Measurements from ENCODE around the gene PITPNC1.
"Not testable (repeated sequence)": the region's sequence is repeated elsewhere in the genome, so short reads cannot be mapped to it uniquely, and the experiment has no call there.

The PITPNC1 gene

DNA sequence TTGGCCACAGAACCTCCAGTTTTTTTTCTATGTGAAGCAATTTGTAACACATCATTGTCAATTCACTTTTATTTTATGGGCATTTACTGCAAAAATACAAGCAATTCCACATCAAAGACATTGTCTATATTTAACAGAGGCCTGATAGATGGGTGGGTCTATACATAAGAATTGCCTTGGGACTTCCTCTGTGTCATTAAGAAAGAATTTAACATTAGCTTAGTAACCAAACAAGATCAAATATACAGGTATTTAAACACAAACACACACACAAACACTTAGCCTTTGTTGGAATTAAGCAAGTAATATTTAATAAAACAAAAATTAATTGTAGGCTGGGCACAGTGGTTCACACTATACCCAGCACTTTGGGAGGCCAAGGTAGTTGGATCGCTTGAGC, 4.3 kb upstream of the PITPNC1 start:
- no peak for DNase-seq

GRCh38 chr17:67374329-67375053, 2.6 kb upstream of the PITPNC1 start:
- DNase-seq: peak; percentile 94

DNA sequence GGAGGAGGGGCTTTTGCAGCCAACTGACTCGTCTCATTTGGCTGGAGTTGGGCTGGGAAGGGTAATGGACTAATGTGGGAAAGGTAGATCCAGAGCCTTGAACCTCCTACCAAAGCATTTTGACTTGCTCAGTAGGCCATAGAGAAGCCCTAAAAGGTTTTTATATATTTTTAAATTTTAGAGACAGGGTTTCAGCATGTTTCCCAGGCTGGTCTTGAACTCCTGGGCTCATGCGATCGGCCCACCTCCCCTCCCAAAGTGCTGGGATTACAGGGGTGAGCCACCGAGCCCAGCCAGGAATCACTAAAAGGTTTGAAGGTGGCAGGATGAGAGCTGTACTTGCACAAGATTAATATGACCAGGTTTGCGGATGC, 2.0 kb upstream of the PITPNC1 start:
- DNase-seq: no peak

- DNase-seq: no peak
Observed at GRCh38 chr17:67375716-67376115, 1.4 kb upstream of the PITPNC1 start.

GRCh38 chr17:67376415-67376736, 705 bp upstream of the PITPNC1 start:
- DNase-seq: no peak

- DNase-seq: peak; percentile 62
Observed at GRCh38 chr17:67377488-67378453, 690 bp downstream of the PITPNC1 start.

DNA sequence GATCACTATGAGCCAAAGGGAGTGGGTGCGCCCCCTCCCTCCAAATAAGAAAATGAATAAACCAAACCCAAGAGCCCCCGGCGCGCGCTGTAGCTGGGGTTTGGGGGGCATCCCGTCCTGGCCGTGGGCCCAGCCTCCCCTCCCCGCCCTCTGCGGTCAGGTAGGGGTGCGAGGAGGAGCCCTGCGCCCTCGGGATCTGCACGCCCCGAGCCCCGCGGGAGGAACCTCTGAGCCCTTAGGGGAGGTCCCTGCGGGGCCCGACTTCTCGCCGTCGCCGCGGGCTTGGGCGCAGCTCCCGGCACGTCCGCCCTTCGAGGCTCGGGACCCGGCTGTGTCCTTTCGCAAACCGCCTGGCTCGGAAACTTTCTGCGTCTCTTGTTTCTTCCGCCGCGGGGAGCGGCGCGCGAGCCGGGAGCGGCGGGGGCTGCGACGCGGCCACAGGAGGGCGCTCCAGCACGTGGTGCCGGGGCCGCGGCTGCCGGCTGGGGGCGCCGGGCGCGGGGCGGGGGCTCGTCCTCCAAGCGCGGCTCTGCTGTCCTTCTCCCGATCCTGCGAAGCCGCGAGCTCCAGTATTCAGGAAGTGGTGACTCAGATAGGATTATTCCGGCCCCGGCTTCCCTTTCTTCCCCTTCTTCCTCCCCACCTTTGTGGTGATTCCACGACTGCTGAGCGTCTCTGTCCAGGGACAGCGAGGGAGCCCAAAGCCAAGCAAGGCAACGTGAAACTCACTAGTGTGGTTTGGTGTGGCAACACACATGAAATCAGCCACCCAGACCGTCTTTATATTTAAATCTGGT, 1.6 kb downstream of the PITPNC1 start:
- DNase-seq: peak; percentile 83

DNA sequence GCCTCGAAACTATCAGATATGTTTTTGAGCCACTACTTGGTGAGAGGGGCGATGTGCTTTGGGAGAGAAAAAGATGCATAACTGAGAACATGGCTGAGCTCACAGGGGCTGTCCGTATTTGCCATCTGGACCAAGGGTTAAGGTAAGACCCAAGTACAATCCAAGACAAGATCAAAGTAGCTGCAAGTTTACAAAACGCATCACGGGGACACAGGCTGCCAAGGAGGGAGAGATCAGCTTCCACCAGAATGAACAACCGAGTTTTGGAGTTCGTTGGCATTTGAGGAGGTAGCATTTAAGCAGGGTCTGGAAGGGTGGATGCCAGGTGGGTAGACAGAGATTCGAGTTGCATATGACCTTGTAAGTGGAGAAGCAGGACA, 2.2 kb downstream of the PITPNC1 start:
- no peak for DNase-seq

- DNase-seq: no peak
Observed at GRCh38 chr17:67381929-67382257, 4.8 kb downstream of the PITPNC1 start.

- no peak for DNase-seq
Observed at GRCh38 chr17:67385122-67385988, 8.3 kb downstream of the PITPNC1 start.

DNA sequence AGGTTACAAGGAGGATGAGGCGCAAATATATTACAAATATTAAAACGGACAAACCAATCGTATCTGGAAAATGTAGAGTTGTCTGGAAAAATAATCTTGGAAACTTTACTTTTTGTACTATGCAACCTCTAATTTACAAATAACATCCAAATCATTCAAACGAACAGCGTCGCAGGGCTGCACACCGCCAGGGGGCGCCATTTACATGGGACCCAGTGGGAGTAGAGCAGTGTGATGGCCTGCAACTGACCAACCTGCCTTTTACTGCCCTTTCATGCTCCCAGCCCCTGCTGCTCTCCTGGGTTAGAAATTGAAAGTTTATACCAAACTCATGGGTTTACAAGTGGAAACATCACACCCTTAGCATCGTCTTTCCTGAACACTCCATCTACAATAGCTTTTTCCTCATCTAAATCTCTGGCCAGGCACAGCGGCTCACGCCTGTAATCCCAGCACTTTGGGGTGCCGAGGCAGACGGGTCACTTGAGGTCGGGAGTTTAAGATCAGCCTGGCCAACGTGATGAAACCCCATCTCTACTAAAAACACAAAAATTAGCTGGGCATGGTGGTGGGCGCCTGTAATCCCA, 10.0 kb downstream of the PITPNC1 start:
- DNase-seq: peak; percentile 71

GRCh38 chr17:67388536-67388935, 11.5 kb downstream of the PITPNC1 start:
- not testable (repeated sequence) for DNase-seq

DNA sequence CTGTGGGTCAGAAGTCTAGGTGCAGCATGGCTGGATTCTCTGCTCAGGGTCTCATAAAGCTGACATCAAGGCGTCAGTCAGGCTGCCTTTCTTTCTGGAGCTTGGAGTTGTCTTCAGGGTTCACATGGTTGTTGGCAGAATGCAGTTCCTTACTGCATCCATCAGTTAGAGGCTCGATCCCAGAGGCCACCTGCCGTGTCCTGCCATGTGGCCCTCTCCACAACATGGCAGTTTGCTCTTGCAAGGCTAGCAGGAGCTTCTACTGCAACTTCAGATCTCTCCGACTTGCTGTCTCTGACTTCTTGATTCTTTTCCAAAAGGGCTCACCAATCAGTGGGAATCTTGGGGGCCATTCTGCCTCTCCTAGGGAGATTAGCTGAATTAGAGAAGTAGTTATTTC, 11.9 kb downstream of the PITPNC1 start:
- DNase-seq: no peak

DNA sequence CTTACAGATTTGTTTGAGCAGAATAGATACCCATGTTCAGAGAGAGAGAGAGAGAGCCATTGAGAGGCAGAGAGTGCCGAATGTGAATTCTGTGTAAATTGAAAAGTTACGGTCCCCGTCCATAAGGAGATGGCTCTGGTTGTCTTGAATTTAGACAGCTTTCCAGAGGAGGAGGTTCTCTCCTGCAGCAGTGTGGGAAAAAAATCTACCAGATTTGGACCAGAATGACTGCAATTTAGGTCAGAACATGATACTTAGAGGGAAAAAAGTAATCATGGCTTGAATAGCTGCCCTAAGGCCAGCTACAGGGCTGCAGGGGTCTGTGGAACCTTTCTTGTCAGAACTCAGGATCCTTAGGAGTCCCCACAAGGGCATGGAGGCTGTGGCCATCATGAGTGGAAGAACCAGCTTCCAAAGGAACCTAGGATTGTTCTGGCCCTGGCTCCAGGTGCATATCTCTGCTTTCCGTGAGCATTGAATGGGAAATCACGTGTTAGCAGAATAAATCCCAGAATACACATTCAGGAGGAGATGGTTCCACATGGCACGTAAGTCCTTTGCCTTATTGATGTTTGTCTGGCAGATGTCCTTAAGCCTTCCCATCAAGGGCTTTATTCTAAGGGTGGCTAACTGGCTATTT, 13.0 kb downstream of the PITPNC1 start:
- DNase-seq: no peak

DNA sequence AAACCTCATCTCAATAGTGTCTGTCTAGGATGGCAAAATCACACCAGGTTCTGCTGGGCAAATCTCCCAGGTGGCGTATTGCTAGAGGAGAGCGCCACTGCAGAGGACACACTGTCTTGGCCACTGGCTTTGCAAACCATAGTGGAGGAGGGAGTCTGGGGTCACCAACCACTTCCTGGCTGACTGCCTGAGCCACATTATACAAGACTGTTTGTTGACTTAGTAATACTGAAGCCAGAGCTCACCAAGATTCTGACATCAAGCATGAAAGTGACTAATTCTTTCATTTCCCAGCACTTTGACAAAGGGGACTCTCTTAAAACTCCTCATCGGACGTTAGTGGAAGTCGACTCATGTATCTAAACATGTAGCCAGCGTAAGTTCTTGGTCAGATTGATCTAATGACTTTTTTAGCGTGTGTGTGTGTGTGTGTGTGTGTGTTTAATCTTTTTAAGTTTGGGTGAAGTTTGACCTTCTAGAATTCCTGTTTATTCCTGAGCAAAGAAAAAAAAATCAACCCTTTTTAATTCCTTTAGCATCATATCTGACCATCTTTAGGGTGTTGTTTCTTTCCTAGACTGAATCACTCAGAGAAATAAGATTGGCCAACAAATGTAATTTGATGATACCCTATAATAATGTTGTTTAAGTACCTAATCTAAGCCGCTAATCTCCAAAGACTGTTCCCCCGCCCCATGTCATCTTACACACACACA, 13.7 kb downstream of the PITPNC1 start:
- DNase-seq: peak; percentile 72

GRCh38 chr17:67392111-67392510, 15.0 kb downstream of the PITPNC1 start:
- DNase-seq: no peak

DNA sequence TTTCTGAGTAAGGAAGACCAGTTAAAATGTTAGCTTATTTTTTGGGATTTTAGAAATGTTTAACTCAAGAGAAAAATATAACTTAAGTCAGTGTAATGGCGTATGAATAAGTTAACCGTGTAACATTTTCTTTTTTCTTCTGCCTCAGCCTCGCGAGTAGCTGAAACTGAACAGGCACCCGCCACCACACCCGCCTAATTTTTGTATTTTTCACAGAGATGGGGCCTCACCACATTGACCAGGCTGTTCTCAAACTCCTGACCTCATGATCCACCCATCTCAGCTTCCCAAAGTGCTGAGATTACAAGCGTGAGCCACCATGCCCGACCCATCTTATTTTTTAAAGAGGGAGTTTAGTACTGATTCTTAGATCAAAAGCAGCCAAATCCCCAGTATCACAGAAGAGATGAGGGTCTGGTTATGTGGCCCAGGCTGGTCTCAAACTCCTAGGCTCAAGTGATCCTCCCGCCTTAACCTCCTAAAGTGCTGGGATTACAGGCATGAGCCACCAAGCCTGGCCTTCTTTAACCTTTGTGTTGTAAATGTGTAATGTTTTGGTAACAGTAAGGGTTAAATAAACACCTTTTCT, 16.8 kb downstream of the PITPNC1 start:
- no peak for DNase-seq

DNA sequence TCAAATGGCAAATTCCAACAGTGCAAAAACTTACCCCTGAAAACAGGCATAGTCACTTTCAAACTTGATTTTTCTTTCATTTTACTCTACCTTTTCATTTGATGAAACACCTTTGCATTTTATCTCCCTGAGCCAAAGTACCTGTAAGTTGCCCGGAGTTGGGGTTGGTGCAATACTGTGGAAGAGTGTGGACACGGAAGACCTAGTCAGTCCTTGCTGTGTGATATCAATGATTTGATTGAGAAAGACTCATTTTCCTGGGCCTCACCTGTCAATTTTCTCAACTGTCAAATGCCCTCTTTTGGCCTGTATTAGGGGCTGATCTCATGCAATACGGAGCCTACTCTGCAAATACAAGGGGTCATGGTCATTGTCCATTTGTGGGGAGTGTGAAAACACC, 22.6 kb downstream of the PITPNC1 start:
- no peak for DNase-seq

- no peak for DNase-seq
Observed at GRCh38 chr17:67400193-67400592, 23.1 kb downstream of the PITPNC1 start.

GRCh38 chr17:67401106-67401505, 24.0 kb downstream of the PITPNC1 start:
- DNase-seq: no peak
